HG03378 (cell line): ENCODE results near the gene EFHC2.
"Not testable (repeated sequence)": the region's sequence is repeated elsewhere in the genome, so short reads cannot be mapped to it uniquely, and the experiment has no call there.

ENCODE experiments used
- ATAC-seq: cut with Tn5 transposase; IDR thresholded peaks from one replicate; pipeline ENCODE4 v1.9.1; 2021; ENCODE audit warnings: mild to moderate bottlenecking, moderate library complexity; ENCODE audit not compliant: unreplicated experiment

Gene EFHC2

GRCh38 chrX:44303119-44303518 lies 40.4 kb downstream of the EFHC2 start:
- ATAC-seq: no peak

GRCh38 chrX:44299177-44299576 lies 44.3 kb downstream of the EFHC2 start:
- ATAC-seq: no peak

- ATAC-seq: peak; percentile 77
These were observed 51.9 kb downstream of the EFHC2 start for GRCh38 chrX:44291468-44292092.

DNA sequence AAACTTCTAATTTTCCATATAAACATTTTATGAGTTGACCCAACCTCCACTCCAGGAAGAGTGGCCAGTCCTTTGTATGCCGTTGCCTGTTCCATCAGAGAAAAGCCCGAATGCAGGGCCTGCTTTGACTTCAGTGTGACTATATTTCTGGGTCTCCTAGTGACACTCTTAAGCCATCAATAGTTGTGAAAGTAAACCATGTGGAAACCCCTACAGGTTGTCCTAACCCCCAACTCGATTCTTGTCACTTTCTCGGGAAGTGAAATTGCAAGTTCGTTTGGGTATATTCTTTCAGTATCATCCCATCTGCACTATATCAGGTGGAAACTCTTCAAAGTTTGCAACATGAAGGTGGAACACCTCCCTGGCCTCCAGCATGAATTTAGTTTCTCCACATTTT lies 52.8 kb downstream of the EFHC2 start:
- no peak for ATAC-seq

GRCh38 chrX:44282753-44283152 lies 60.7 kb downstream of the EFHC2 start:
- no peak for ATAC-seq

- no peak for ATAC-seq
These were observed 63.4 kb downstream of the EFHC2 start for GRCh38 chrX:44280116-44280515.

DNA sequence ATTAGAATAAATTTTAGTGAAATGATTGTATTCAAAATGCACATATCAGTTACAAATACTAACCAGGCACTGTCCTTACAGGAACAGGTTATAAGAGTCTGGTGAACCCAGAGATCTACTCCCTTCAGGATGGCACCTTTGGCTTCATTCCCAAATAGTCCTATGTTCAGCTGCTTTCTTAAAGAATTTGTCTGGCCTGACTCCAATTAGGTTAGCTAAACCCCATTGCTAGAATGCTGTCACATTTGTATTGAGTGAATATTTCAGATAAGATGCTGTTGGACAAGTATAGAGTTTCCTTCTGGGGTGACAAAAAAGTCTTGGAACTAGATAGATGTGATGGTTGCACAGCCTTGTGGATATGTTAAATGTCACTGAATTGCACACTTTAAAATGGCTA lies 69.4 kb downstream of the EFHC2 start:
- no peak for ATAC-seq

- no peak for ATAC-seq
These were observed 75.6 kb downstream of the EFHC2 start for GRCh38 chrX:44267861-44268260.

DNA sequence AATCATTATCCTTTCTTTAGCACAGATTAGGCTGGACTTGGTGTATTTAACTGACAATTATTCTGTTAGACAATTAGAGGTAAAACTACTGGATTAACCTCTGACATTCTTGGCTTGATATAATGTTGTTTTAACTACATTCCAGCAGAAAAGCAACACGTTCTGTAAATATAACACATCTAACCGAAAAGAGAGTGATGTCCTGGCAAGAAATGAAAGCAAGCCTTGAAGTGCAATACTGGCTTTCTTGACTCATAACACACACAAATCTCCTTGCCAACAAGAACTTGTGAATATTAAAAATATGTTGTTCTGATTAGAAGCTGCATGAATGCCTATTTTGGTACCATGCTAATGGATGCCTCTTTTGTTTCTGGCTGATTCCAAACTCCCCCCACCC lies 76.4 kb downstream of the EFHC2 start:
- no peak for ATAC-seq

DNA sequence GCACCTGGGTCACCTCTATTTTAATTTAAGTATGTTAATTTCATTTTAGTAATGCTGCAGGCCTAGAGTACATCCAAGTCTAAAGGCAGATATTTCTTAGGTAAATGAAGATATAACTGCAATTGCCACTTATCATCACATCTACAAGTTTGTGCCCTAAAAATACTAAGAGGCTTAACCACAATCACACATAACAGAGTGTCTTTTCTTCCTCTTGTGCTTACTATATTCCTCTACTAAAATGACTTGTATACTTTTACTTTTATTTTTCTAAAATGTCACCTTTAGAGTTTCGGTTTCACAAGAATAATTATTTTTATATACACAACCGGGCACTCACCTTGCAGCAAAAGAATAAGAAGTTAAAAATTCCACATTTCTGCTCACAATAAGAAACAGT lies 77.9 kb downstream of the EFHC2 start:
- ATAC-seq: no peak

- ATAC-seq: no peak
These were observed 78.5 kb downstream of the EFHC2 start for GRCh38 chrX:44264936-44265335.

- no peak for ATAC-seq
These were observed 82.2 kb downstream of the EFHC2 start for GRCh38 chrX:44261286-44261685.

DNA sequence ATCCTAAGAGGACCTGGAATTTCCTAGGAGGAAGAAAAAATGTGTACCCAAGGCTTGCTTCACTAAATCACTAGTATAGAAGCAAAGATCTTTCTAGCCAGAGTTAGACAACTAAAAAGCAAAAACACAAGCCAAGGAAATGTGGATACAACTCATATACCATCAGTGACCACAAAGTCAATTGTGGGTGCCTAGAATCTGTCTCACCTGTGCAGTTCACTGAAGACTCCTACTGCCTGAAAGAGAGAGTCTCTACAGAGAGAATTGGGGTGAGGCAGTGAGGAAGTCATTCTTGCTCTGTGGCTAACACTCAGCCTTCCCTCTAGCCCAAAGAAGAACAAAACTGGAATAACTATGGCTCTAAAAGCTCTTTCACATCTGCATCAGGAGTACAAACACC lies 82.9 kb downstream of the EFHC2 start:
- ATAC-seq: no peak

GRCh38 chrX:44255742-44256141 lies 87.7 kb downstream of the EFHC2 start:
- not testable (repeated sequence) for ATAC-seq

GRCh38 chrX:44253575-44253942 lies 89.9 kb downstream of the EFHC2 start:
- peak; percentile 18 for ATAC-seq

- peak; percentile 87 for ATAC-seq
These were observed 90.5 kb downstream of the EFHC2 start for GRCh38 chrX:44252688-44253574.

DNA sequence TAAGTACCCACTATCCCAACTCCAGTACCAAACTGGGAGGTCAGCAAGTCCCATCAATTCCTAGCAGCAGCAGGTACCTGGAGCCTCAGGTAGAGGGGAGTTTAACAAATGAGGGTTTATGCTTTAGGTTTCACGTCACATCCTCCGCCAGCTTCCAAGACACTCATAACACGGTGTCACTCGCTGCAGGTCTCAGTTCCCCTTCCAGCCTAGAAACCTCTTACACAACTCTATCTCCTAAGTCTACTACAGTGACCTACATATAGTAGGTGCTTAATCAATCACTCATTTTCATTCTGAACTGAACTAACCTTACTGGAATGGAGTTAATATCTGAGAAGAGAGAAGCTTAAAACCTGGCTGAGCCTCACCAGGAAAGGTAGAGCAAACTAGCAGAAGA lies 96.0 kb downstream of the EFHC2 start:
- ATAC-seq: no peak

- no peak for ATAC-seq
These were observed 96.6 kb downstream of the EFHC2 start for GRCh38 chrX:44246826-44247225.

DNA sequence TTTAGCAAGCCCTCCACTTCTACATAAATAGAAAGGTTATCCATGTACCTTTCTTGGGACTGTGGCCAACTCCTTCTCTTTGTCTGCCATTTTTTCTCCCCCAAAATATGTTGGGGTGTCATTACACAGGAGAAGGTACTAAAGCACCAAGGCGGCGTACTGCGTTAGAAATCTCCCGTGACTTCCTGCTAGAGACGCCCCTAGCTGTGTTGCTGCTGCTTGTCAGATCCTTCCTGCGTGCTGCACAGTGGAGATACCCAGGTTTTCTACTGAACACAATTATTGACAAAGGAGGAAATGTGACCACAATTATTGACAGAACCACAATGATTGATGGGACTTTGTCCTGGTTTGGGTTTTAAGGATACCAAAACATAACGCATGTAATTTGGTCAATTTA lies 97.7 kb downstream of the EFHC2 start:
- ATAC-seq: no peak

DNA sequence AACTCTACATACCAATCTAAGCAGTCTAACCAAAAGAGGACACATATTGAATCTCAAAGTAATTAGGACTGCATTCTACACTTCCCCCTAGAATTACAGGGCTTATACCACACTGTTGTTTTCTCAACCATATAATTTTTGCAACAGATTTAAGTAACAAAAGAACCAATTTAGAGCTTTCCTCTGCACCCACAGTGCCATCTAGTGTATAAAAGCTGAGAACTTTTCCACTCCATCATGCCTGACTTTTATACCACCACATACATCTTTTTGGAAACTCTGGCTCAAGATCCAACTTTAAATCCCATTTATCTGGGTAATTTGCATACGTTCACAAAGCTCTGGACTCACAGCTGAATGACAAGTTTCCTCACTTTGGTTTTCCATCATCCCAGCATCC lies 99.5 kb downstream of the EFHC2 start:
- ATAC-seq: no peak

GRCh38 chrX:44241546-44241945 lies 101.9 kb downstream of the EFHC2 start:
- no peak for ATAC-seq

DNA sequence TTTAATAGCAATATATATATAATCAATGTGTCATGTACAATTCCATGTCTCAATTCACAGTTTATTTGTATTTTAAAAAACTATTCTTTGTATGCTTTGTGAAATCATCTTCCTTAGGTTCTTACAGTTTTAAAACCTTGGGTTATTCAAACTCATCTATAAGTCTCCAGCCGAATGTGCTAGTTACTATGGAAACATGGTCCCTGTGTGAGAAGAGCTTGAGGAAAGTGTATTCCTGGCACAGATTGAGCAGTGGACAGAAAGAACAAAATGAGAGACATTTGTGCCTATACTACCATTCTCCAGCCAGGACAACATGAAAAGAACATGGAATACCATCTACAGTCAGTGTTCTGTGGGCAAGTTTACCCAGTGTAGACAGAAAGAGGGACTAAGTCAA lies 103.4 kb downstream of the EFHC2 start:
- no peak for ATAC-seq

- ATAC-seq: no peak
These were observed 104.4 kb downstream of the EFHC2 start for GRCh38 chrX:44239036-44239435.
